Measurements from ENCODE around the gene ABCA3. TPM values are rescaled to one million over a fixed set of nuclear protein-coding genes. Genes with fewer than 3 reads are reported as not detected.

Gene ABCA3
- total and polyA plus RNA-seq, 2 donors (not counting 1 experiment from before 2014, with no cell fraction given), result 1.7 to 6.1 TPM

DNA sequence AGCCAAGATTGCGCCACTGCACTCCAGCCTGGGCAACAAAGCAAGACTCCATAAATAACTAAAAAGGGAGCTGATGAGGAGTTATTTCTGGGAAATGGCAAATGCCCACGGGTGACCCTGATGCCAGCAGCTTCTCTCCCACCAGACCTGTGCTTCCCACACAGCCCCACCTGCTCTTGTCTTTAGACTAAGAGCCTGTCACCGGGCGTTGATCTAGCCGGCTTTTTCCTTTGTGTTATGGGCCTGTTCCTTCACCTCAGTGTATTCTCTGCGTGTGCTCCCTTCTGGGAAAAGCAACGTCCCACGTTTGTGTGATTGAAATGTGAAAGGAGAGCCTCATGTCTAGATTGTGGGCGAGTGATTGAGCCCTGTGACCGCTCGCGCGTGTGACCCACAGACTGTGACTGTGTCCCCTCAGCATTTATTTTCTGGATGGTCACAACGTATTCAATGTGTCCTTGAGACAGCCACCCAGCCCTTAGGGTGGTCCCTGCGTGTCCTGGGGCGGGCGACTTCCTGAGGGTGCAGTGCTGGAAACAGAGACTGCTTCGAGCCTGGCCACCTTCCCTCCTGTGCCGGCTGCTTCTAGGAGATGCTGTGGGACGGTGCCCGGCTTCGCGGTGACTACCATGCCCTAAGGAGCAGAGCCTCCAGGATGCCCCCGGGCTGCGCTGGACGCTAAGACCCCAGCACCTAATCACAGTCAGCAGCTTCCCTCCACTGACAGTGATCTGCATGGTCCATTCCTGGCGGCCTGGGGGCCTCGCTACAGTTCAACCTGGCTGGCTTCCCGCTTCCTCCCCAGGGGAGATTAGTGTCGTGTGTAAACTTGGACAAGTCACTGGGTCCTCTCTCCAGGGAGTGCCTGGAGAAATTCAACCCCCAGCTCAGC is 64.8 kb downstream of the ABCA3 start:
- no peak for DNase-seq (ENCODE audit: low read depth in 2 of 2)
- H3K27me3 ChIP-seq (ENCODE audit: control insufficient read depth, insufficient read depth, low read length), result no peaks in the 10 kb centered on the region
- no peak overlapping the region for H3K4me3 ChIP-seq (replicated peaks in 1 of 4; ENCODE audit: control extremely low read depth in 1 of 4, insufficient read depth in 1 of 4, low read depth in 3 of 4, low read length in 4 of 4)
- H3K4me2 ChIP-seq (ENCODE audit: extremely low read depth, insufficient read depth, low read length), result no peak overlapping the region
- no peak overlapping the region for H2AFZ ChIP-seq (ENCODE audit: low read length)
- H3K9me3 ChIP-seq (ENCODE audit: control insufficient read depth, insufficient read depth, low read depth, low read length), result no peaks in the 10 kb centered on the region
- H3K27ac ChIP-seq (ENCODE audit: insufficient read depth, low read length), result no peak overlapping the region
- TF ChIP-seq, protein P1, sequence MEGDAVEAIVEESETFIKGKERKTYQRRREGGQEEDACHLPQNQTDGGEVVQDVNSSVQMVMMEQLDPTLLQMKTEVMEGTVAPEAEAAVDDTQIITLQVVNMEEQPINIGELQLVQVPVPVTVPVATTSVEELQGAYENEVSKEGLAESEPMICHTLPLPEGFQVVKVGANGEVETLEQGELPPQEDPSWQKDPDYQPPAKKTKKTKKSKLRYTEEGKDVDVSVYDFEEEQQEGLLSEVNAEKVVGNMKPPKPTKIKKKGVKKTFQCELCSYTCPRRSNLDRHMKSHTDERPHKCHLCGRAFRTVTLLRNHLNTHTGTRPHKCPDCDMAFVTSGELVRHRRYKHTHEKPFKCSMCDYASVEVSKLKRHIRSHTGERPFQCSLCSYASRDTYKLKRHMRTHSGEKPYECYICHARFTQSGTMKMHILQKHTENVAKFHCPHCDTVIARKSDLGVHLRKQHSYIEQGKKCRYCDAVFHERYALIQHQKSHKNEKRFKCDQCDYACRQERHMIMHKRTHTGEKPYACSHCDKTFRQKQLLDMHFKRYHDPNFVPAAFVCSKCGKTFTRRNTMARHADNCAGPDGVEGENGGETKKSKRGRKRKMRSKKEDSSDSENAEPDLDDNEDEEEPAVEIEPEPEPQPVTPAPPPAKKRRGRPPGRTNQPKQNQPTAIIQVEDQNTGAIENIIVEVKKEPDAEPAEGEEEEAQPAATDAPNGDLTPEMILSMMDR (conservative IDR thresholded peaks at IDR 0.05 in 1 of 2, IDR thresholded peaks at IDR 0.05 in 1 of 2; ENCODE audit: low read depth in 1 of 2, low read length in 2 of 2), result no peak
- peak; percentile 44 for TF ChIP-seq EZH2 (IDR thresholded peaks at IDR 0.05; ENCODE audit: low read length, missing control alignments)
- peaks cover 1% of the 10 kb centered on the region for H3K79me2 ChIP-seq (ENCODE audit: control insufficient read depth, insufficient read depth, low read length)
- no peaks in the 10 kb centered on the region for H3K36me3 ChIP-seq (ENCODE audit: control insufficient read depth, insufficient read depth, low read length)
- H4K20me1 ChIP-seq (ENCODE audit: control insufficient read depth, extremely low read depth, insufficient read depth, low read length), result no peaks in the 10 kb centered on the region
- H3K9ac ChIP-seq (ENCODE audit: insufficient read depth, low read length), result no peak overlapping the region
- H3K4me1 ChIP-seq (ENCODE audit: control insufficient read depth, extremely low read depth, insufficient read depth, low read length), result no peaks in the 10 kb centered on the region

DNA sequence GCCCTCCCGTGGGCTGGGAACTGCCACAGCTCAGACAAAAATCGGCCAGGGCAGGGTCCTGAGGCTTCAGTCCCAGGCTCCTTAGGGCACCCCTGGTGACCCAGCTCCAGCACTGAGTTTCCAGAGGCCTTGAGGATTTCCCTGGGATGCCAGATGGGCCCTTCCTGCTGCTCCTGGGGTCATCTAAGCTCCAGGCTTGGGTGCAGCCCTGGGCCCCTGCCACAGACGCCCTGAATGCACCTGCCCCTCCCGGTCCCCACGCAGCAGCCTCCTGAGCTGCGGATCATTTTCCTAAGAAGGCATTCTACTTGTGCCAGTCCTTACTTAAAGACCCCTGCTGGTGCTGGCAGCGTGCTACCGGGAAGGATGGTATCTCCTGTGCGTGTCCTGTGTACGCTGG is 66.6 kb downstream of the ABCA3 start:
- Histone ChIP-seq H3K36me3 (ENCODE audit: control insufficient read depth, insufficient read depth, low read length) (no peaks in the 10 kb centered on the region), H2AFZ (ENCODE audit: low read length) (no peak overlapping the region), H3K4me3 (replicated peaks in 1 of 4; ENCODE audit: control extremely low read depth in 1 of 4, insufficient read depth in 1 of 4, low read depth in 3 of 4, low read length in 4 of 4) (no peak overlapping the region), H3K27ac (ENCODE audit: insufficient read depth, low read length) (no peak overlapping the region), H3K9me3 (ENCODE audit: control insufficient read depth, insufficient read depth, low read depth, low read length) (no peaks in the 10 kb centered on the region), H4K20me1 (ENCODE audit: control insufficient read depth, extremely low read depth, insufficient read depth, low read length) (no peaks in the 10 kb centered on the region), H3K79me2 (ENCODE audit: control insufficient read depth, insufficient read depth, low read length) (peaks cover 16% of the 10 kb centered on the region), H3K4me1 (ENCODE audit: control insufficient read depth, extremely low read depth, insufficient read depth, low read length) (peaks cover 7% of the 10 kb centered on the region), H3K27me3 (ENCODE audit: control insufficient read depth, insufficient read depth, low read length) (no peaks in the 10 kb centered on the region), H3K9ac (ENCODE audit: insufficient read depth, low read length) (no peak overlapping the region), H3K4me2 (ENCODE audit: extremely low read depth, insufficient read depth, low read length) (no peak overlapping the region)
- TF ChIP-seq, protein P1 (conservative IDR thresholded peaks at IDR 0.05 in 1 of 2, IDR thresholded peaks at IDR 0.05 in 1 of 2; ENCODE audit: low read depth in 1 of 2, low read length in 2 of 2), result no peak
- no peak for DNase-seq (ENCODE audit: low read depth in 2 of 2)

DNA sequence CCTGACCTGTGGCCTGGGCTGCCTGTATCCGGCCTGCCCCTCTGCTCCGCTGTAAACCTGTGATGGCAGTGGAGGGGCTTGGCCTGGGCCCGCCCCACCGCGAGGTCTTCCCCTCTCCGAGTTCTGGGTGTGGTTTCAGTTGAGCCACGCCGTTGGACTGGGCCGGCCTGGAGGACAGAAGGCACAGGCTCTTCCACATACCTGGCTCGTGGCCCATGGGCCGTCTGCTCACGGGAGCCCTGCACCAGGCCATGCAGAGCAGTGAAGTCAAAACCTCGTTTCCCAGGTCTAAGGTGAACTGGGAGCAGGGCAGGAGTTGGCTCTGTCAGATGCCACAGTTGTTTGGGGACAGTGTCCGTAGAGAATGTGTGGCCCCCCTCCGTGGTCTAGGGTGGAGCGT is 67.0 kb downstream of the ABCA3 start:
- peaks cover 16% of the 10 kb centered on the region for H3K79me2 ChIP-seq (ENCODE audit: control insufficient read depth, insufficient read depth, low read length)
- no peaks in the 10 kb centered on the region for H3K36me3 ChIP-seq (ENCODE audit: control insufficient read depth, insufficient read depth, low read length)
- no peak overlapping the region for H3K27ac ChIP-seq (ENCODE audit: insufficient read depth, low read length)
- H3K9me3 ChIP-seq (ENCODE audit: control insufficient read depth, insufficient read depth, low read depth, low read length), result no peaks in the 10 kb centered on the region
- no peak overlapping the region for H3K4me2 ChIP-seq (ENCODE audit: extremely low read depth, insufficient read depth, low read length)
- no peaks in the 10 kb centered on the region for H4K20me1 ChIP-seq (ENCODE audit: control insufficient read depth, extremely low read depth, insufficient read depth, low read length)
- no peak for TF ChIP-seq EZH2 (IDR thresholded peaks at IDR 0.05; ENCODE audit: low read length, missing control alignments)
- TF ChIP-seq, protein P1 (conservative IDR thresholded peaks at IDR 0.05 in 1 of 2, IDR thresholded peaks at IDR 0.05 in 1 of 2; ENCODE audit: low read depth in 1 of 2, low read length in 2 of 2), result no peak
- H2AFZ ChIP-seq (ENCODE audit: low read length), result no peak overlapping the region
- H3K4me1 ChIP-seq (ENCODE audit: control insufficient read depth, extremely low read depth, insufficient read depth, low read length), result peaks cover 7% of the 10 kb centered on the region
- H3K4me3 ChIP-seq (replicated peaks in 1 of 4; ENCODE audit: control extremely low read depth in 1 of 4, insufficient read depth in 1 of 4, low read depth in 3 of 4, low read length in 4 of 4), result no peak overlapping the region
- no peak overlapping the region for H3K9ac ChIP-seq (ENCODE audit: insufficient read depth, low read length)
- no peaks in the 10 kb centered on the region for H3K27me3 ChIP-seq (ENCODE audit: control insufficient read depth, insufficient read depth, low read length)
- no peak for DNase-seq (ENCODE audit: low read depth in 2 of 2)

Measured in fibroblast of lung (primary cell).